ENCODE data around the gene SPAG16. TPM values are rescaled to one million over a fixed set of nuclear protein-coding genes. Genes with fewer than 3 reads are reported as not detected.

SPAG16 gene
- total RNA-seq, 1 donor = 35.2 TPM

DNA sequence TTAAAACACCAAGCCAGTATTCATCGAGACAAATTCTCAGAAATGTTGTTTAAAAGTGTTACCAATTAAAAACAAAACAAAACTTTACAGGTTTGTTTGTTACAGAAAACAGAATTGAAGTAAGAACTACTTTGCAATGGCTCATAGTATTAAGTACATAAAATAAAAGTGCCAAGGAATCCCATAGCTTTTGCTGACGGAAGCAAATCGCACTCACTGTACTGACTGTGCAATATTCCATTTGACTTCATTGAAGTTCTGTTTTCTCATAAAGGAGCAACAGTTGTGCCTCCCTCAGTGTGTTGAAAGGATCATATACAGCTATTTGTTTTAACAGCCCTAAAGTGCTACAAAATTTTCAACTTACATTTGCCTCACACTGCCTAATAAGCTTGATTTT is 507.8 kb downstream of the SPAG16 start:
- no peak for DNase-seq (ENCODE audit: low read depth)
- no peak overlapping the region for H3K4me3 ChIP-seq (ENCODE audit: low read depth, low read length)
- TF ChIP-seq CTCF (IDR thresholded peaks at IDR 0.05; ENCODE audit: insufficient read depth, low read length) = no peak

DNA sequence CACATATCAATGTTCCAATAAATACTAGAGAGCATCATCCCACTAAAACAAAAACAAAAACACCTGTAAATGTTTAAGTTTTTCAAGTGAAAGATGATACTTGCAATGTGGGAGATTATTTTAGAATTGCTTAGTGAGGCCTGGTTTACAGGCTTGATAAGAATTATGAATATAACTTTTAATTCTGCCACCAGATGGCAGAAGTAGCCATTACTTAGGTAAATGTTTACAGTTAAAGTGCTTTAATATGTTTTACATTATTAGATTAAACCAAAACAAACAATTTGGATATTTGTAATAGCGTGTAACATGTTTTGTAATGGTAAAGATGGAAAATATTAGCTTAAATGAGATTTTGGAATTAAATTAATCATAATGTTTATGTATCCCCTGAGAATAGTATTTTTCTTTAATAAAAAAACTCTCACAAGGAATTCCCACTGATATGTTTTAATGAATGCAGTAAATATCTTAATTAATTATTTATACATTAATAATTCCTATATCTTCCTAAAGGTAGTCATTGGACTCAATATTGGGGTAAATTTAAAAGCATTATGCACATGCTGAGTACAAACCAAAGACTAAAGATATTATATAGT is 522.0 kb downstream of the SPAG16 start:
- no peak overlapping the region for H3K4me3 ChIP-seq (ENCODE audit: low read depth, low read length)
- peak; percentile 25 for TF ChIP-seq CTCF (IDR thresholded peaks at IDR 0.05; ENCODE audit: insufficient read depth, low read length)
- peak; percentile 62 for DNase-seq (ENCODE audit: low read depth)

DNA sequence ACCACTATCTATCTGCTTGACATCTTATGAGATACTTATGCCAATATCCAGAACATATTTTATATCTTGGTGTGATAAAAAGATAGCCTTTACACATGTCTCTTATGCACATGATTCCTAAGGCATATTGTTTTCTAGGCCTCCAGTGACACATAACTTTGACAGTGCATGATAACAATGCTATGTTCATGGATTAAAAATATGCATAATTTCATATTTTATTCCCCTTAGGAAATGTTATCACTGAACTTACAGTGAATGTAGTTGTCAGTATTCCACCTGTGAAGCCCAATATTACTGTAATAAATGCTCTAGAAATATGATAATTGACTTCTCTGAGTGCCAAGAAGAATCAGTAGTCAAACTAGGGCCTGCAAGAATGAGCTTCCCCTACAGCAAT is 532.3 kb downstream of the SPAG16 start:
- TF ChIP-seq CTCF (IDR thresholded peaks at IDR 0.05; ENCODE audit: insufficient read depth, low read length) = no peak
- no peak for DNase-seq (ENCODE audit: low read depth)
- no peak overlapping the region for H3K4me3 ChIP-seq (ENCODE audit: low read depth, low read length)

DNA sequence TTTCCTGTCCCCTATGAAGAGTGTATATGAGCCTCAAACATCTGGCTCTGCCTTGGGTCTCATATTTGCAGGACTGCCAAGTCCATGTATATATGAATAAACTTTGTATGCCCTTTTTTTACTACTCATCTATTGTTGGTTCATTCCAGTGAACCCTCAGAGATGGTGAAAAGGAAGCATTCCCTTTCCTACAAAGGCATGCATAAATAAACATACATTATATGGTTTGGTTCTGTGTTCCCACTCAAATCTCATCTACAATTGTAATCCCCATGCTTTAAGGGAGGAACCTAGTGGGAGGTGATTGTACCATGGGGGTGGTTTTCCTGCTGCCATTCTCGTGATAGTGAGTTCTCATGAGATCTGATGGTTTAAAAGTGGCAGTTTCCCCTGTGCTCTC is 534.2 kb downstream of the SPAG16 start:
- DNase-seq (ENCODE audit: low read depth) = peak; percentile 35
- no peak for TF ChIP-seq CTCF (IDR thresholded peaks at IDR 0.05; ENCODE audit: insufficient read depth, low read length)

DNA sequence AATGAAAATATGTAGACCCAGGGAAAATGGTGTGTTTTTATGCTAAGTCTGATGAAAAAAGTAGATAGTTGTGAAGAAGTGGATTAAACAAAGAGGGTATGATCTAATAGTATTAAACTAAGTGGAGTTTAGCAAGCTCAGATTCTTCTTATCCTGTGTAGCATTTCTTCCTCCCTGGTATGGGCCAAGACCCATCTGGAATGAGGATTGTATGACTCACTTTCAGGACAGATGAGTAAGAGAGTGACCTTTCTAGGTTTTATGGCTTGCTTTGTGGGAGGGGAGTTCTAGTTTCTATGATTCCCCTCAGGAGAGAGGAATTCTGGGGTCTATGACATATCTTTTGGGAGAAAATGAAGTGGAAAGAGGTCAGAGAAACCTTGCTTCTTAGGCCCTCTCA is 550.1 kb downstream of the SPAG16 start:
- TF ChIP-seq CTCF (IDR thresholded peaks at IDR 0.05; ENCODE audit: insufficient read depth, low read length) = no peak
- no peak overlapping the region for H3K4me3 ChIP-seq (ENCODE audit: low read depth, low read length)
- peak; percentile 86 for DNase-seq (ENCODE audit: low read depth)

More for the DNA sequence above, 534.2 kb downstream of the SPAG16 start:
- no peak overlapping the region for H3K4me3 ChIP-seq (ENCODE audit: low read depth, low read length)

- peak; percentile 82 for DNase-seq (ENCODE audit: low read depth)
- no peak for TF ChIP-seq CTCF (IDR thresholded peaks at IDR 0.05; ENCODE audit: insufficient read depth, low read length)
- H3K4me3 ChIP-seq (ENCODE audit: low read depth, low read length) = no peak overlapping the region
These were observed 550.5 kb downstream of the SPAG16 start for GRCh38 chr2:213834746-213835145.

DNA sequence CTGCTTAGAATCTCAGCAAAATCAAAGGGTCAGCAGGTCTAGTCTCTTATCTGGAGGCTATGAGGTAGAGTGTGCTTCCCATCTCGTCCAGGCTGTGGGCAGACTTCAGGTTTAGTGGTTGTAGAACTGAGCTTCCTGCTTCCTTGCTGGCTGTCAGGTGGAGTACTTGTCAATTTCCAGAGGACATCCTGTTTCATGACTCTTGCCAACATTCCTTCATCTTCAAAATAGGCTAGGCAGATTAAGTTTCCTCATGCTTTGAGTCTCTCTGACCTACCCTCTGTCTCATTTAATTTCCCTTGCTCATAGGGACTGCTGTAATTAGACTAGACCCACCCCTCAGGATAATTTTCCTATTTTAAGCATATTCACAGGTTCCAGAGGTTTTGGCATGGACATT is 562.6 kb downstream of the SPAG16 start:
- H3K4me3 ChIP-seq (ENCODE audit: low read depth, low read length) = no peak overlapping the region
- DNase-seq (ENCODE audit: low read depth) = no peak
- TF ChIP-seq CTCF (IDR thresholded peaks at IDR 0.05; ENCODE audit: insufficient read depth, low read length) = no peak
